ENCODE data around the gene GLIS2. TPM values are rescaled to one million over a fixed set of nuclear protein-coding genes. Genes with fewer than 3 reads are reported as not detected.

GLIS2 gene
- total RNA-seq, 1 experiment from 2014 or later = 18.2 TPM

DNA sequence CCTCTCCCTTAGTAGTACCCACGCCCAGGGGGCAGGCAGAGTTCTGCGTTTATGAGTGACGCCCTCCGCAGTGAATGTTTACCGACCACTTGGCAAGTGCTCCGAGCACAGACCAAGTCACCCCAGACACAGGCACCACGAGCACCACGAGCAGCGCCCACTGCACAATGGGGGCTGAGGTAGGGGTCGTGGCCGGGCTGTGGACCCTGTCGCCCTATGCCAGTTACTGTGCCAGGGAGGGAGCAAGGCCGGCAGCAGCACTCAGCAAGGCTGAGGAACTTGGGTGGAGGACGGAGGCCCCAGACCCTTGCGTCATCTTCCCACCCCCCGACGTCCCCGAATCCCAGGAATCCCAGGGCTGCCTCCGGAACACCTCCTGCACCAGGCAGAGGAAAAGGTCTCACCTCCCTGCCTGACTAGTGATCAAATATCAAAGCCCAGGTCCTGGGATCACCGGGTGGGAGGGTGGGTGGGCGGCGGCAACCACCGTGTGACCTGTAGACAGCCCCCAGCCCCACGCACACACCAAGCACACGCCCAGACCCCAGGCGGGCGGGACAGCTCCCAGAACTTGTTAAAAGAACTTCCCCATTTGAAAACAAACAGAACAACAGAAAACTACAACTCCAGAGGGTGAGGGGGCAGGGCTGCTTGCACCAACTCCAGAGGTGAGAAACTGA, 61.2 kb downstream of the GLIS2 start:
- no peak overlapping the region for H3K27ac ChIP-seq (ENCODE audit: low read depth, low read length)

More for the DNA sequence above, 61.2 kb downstream of the GLIS2 start:
- no peaks in the 10 kb centered on the region for H3K9me2 ChIP-seq (ENCODE audit: insufficient read depth)
- RAD21 ChIA-PET (ENCODE audit: low non-redundant PET in 1 of 2, low total read pairs in 2 of 2, uncharacterized antibody in 2 of 2, unreplicated experiment in 2 of 2) = no interaction called here
- intact Hi-C loops (cut with micrococcal nuclease) = no loop called here
- peaks cover 33 to 60% of the 10 kb centered on the region in 2 experiments for H3K4me1 ChIP-seq (ENCODE audit: control insufficient read depth in 1 of 2, insufficient read depth in 2 of 2, low read length in 2 of 2)
- BruUV-seq (replicated peaks) = no TSS peak
- no peak overlapping the region for H3K4me2 ChIP-seq (ENCODE audit: low read length)
- H4K20me1 ChIP-seq (ENCODE audit: insufficient read depth) = no peaks in the 10 kb centered on the region
- H3K4me3 ChIP-seq (replicated peaks in 1 of 2; ENCODE audit: low read depth in 1 of 2, low read length in 2 of 2) = no peak overlapping the region
- ATAC-seq (no peak), DNase-seq (ENCODE audit: low read depth, low spot score) (no peak)
- H2AFZ ChIP-seq (ENCODE audit: low read depth, low read length, poor library complexity, severe bottlenecking) = no peak overlapping the region
- POLR2A ChIA-PET = no interaction called here
- H3K9ac ChIP-seq (ENCODE audit: low read length) = no peak overlapping the region
- no peaks in the 10 kb centered on the region for H3K27me3 ChIP-seq (ENCODE audit: insufficient read depth, low read length)
- CTCF ChIA-PET = no interaction called here
- TF ChIP-seq, protein P1, sequence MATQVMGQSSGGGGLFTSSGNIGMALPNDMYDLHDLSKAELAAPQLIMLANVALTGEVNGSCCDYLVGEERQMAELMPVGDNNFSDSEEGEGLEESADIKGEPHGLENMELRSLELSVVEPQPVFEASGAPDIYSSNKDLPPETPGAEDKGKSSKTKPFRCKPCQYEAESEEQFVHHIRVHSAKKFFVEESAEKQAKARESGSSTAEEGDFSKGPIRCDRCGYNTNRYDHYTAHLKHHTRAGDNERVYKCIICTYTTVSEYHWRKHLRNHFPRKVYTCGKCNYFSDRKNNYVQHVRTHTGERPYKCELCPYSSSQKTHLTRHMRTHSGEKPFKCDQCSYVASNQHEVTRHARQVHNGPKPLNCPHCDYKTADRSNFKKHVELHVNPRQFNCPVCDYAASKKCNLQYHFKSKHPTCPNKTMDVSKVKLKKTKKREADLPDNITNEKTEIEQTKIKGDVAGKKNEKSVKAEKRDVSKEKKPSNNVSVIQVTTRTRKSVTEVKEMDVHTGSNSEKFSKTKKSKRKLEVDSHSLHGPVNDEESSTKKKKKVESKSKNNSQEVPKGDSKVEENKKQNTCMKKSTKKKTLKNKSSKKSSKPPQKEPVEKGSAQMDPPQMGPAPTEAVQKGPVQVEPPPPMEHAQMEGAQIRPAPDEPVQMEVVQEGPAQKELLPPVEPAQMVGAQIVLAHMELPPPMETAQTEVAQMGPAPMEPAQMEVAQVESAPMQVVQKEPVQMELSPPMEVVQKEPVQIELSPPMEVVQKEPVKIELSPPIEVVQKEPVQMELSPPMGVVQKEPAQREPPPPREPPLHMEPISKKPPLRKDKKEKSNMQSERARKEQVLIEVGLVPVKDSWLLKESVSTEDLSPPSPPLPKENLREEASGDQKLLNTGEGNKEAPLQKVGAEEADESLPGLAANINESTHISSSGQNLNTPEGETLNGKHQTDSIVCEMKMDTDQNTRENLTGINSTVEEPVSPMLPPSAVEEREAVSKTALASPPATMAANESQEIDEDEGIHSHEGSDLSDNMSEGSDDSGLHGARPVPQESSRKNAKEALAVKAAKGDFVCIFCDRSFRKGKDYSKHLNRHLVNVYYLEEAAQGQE (IDR thresholded peaks at IDR 0.05; ENCODE audit: low read depth) = no peak
- TF ChIP-seq, protein P2, sequence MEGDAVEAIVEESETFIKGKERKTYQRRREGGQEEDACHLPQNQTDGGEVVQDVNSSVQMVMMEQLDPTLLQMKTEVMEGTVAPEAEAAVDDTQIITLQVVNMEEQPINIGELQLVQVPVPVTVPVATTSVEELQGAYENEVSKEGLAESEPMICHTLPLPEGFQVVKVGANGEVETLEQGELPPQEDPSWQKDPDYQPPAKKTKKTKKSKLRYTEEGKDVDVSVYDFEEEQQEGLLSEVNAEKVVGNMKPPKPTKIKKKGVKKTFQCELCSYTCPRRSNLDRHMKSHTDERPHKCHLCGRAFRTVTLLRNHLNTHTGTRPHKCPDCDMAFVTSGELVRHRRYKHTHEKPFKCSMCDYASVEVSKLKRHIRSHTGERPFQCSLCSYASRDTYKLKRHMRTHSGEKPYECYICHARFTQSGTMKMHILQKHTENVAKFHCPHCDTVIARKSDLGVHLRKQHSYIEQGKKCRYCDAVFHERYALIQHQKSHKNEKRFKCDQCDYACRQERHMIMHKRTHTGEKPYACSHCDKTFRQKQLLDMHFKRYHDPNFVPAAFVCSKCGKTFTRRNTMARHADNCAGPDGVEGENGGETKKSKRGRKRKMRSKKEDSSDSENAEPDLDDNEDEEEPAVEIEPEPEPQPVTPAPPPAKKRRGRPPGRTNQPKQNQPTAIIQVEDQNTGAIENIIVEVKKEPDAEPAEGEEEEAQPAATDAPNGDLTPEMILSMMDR (IDR thresholded peaks at IDR 0.05 in 2 of 3, conservative IDR thresholded peaks at IDR 0.05 in 1 of 3; ENCODE audit: borderline replicate concordance in 1 of 3, insufficient read depth in 1 of 3, low read depth in 2 of 3, low read length in 2 of 3) = no peak
- TF ChIP-seq RAD21 (IDR thresholded peaks at IDR 0.05; ENCODE audit: low read depth) = no peak
- no peak for TF ChIP-seq ELF1 (IDR thresholded peaks at IDR 0.05; ENCODE audit: borderline replicate concordance, low read depth)
- no peak for TF ChIP-seq ZFX (IDR thresholded peaks at IDR 0.05)
- TF ChIP-seq SIN3A (IDR thresholded peaks at IDR 0.05; ENCODE audit: low read depth) = no peak
- no peak for TF ChIP-seq FOSL1 (IDR thresholded peaks at IDR 0.05; ENCODE audit: low read depth)
- TF ChIP-seq POLR2AphosphoS5 (IDR thresholded peaks at IDR 0.05; ENCODE audit: low read depth, low read length) = no peak
- TF ChIP-seq, protein P3, sequence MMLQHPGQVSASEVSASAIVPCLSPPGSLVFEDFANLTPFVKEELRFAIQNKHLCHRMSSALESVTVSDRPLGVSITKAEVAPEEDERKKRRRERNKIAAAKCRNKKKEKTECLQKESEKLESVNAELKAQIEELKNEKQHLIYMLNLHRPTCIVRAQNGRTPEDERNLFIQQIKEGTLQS (IDR thresholded peaks at IDR 0.05) = no peak
- TF ChIP-seq SRF (IDR thresholded peaks at IDR 0.05; ENCODE audit: low read depth) = no peak
- TF ChIP-seq, protein P4, sequence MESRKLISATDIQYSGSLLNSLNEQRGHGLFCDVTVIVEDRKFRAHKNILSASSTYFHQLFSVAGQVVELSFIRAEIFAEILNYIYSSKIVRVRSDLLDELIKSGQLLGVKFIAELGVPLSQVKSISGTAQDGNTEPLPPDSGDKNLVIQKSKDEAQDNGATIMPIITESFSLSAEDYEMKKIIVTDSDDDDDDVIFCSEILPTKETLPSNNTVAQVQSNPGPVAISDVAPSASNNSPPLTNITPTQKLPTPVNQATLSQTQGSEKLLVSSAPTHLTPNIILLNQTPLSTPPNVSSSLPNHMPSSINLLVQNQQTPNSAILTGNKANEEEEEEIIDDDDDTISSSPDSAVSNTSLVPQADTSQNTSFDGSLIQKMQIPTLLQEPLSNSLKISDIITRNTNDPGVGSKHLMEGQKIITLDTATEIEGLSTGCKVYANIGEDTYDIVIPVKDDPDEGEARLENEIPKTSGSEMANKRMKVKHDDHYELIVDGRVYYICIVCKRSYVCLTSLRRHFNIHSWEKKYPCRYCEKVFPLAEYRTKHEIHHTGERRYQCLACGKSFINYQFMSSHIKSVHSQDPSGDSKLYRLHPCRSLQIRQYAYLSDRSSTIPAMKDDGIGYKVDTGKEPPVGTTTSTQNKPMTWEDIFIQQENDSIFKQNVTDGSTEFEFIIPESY (IDR thresholded peaks at IDR 0.05; ENCODE audit: extremely low read depth, insufficient replicate concordance, low read length) = no peak
- TF ChIP-seq, protein P5, sequence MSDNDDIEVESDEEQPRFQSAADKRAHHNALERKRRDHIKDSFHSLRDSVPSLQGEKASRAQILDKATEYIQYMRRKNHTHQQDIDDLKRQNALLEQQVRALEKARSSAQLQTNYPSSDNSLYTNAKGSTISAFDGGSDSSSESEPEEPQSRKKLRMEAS (IDR thresholded peaks at IDR 0.05) = no peak
- TF ChIP-seq EZH2 (IDR thresholded peaks at IDR 0.05) = no peak
- no peak for TF ChIP-seq ZNF274 (IDR thresholded peaks at IDR 0.05; ENCODE audit: low read depth, low read length)
- no peak for TF ChIP-seq JUND (IDR thresholded peaks at IDR 0.05)
- TF ChIP-seq EZH2phosphoT487 (IDR thresholded peaks at IDR 0.05; ENCODE audit: borderline replicate concordance) = no peak
- TF ChIP-seq YY1 (IDR thresholded peaks at IDR 0.05; ENCODE audit: extremely low read depth, insufficient replicate concordance, low read depth, low read length) = no peak
- TF ChIP-seq TCF7L2 (IDR thresholded peaks at IDR 0.05; ENCODE audit: borderline replicate concordance, extremely low read depth, insufficient read depth, insufficient read length) = no peak
- no peak for TF ChIP-seq CBX3 (IDR thresholded peaks at IDR 0.05; ENCODE audit: low read depth)
- peaks cover 17% of the 10 kb centered on the region; the same call in 1 of the 2 replicates for H3K79me2 ChIP-seq (ENCODE audit: insufficient read depth, low read length)
- H3K36me3 ChIP-seq (ENCODE audit: control insufficient read depth in 1 of 2, insufficient read depth in 2 of 2, low read length in 2 of 2) = no peaks in the 10 kb centered on the region
- H3K9me3 ChIP-seq (ENCODE audit: control insufficient read depth in 1 of 2, insufficient read depth in 1 of 2, low read depth in 1 of 2, low read length in 2 of 2) = no peaks in the 10 kb centered on the region
